SK-N-SH (cell line): ENCODE measurements around the gene TICAM2.
A peak's percentile ranks its signal among the peaks of the same experiment; 100 is the strongest.

ENCODE experiments used
- CTCF ChIP-seq: fragments of 200-600 bp; sonication (generic); IDR thresholded peaks from 2 replicates; pipeline ENCODE4 v1.6.1; 2017; ENCODE audit warnings: antibody characterized with exemption, mild to moderate bottlenecking, moderate library complexity
- EP300 ChIP-seq, 2 experiments: IDR thresholded peaks; 2 replicates each; pipeline versions ENCODE4 v1.4.0 to v1.6.1; 2012; ENCODE audit warnings: borderline replicate concordance in 1 of 2, low read depth in 1 of 2, low read length in 1 of 2
- NFIC ChIP-seq: IDR thresholded peaks from 2 replicates; pipeline ENCODE4 v1.4.0; 2012; ENCODE audit warnings: borderline replicate concordance
- RAD21 ChIP-seq: IDR thresholded peaks from 2 replicates; pipeline ENCODE4 v1.6.1; 2012; ENCODE audit warnings: mild to moderate bottlenecking, low read length
- REST ChIP-seq: IDR thresholded peaks from 2 replicates; pipeline ENCODE4 v1.6.1; 2012; ENCODE audit warnings: mild to moderate bottlenecking, low read depth, low read length, moderate library complexity
- TF ChIP-seq, protein P1 (sequence below): IDR thresholded peaks from 2 replicates; pipeline ENCODE4 v1.4.0; 2012; ENCODE audit warnings: low read depth

DNA sequence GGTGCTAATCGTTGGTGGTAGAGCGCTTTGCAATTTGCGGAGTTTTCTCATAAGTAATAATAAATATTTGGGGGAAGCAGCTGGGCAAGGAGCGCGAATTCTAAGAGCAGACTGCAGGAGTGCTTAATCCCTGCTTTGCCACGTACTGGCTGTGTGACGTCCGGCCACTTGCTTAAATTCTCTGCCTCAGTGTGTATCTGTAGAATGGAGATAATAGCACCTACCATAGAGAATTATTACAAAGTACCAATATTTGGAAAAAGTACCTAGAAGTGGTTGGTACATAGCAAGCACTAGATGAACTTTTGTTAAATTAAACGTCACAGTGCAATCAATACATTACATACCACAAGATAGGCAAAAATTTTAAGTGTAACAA is 24.2 kb upstream of the TICAM2 start:
- TF ChIP-seq CTCF (no peak), NFIC (no peak), RAD21 (no peak), EP300 (IDR thresholded peaks at IDR 0.05; ENCODE audit: borderline replicate concordance in 1 of 2, low read depth in 1 of 2, low read length in 1 of 2) (0 out of 4 replicates have a peak, but pooled peaks of 1 of the 2 experiments have one; percentile 3), REST (no peak)
- TF ChIP-seq, protein P1, sequence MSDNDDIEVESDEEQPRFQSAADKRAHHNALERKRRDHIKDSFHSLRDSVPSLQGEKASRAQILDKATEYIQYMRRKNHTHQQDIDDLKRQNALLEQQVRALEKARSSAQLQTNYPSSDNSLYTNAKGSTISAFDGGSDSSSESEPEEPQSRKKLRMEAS, result no peak
